Spleen (tissue), 11 donors: ENCODE measurements around the gene WNK2. TPM values are rescaled to one million over a fixed set of nuclear protein-coding genes. Genes with fewer than 3 reads are reported as not detected.

Experiments
- DNase-seq: peaks from one replicate; pipeline ENCODE4 v3.0.0-alpha.2; 2020
- H3K27ac ChIP-seq, 8 donors: fragments of 200-600 bp; sonication (generic) in 7 of 8; 1 replicate in 4 of 8; 2 replicates in 4 of 8; pipeline versions ENCODE4 v1.5.0 to v1.8.0; 2016 to 2021; ENCODE audit warnings: inconsistent platforms in 4 of 8, mild to moderate bottlenecking in 4 of 8, moderate library complexity in 1 of 8
- H3K27me3 ChIP-seq, 7 donors: fragments of 200-600 bp; sonication (generic) in 6 of 7; replicated peaks in 1 of 7; 1 replicate in 4 of 7; 2 replicates in 3 of 7; pipeline versions ENCODE4 v1.5.0 to v1.8.0; 2016 to 2021; ENCODE audit warnings: inconsistent platforms in 3 of 7, mild to moderate bottlenecking in 1 of 7
- H3K36me3 ChIP-seq, 6 donors: fragments of 200-600 bp; sonication (generic) in 5 of 6; 1 replicate in 4 of 6; 2 replicates in 2 of 6; pipeline versions ENCODE4 v1.5.0 to v1.8.0; 2016 to 2021; ENCODE audit warnings: inconsistent platforms in 2 of 6
- H3K4me1 ChIP-seq, 6 donors: fragments of 200-600 bp; sonication (generic) in 5 of 6; 1 replicate in 3 of 6; 2 replicates in 3 of 6; pipeline versions ENCODE4 v1.5.0 to v1.8.0; 2016 to 2021; ENCODE audit warnings: inconsistent platforms in 3 of 6
- H3K4me3 ChIP-seq, 8 donors: fragments of 200-600 bp; sonication (generic) in 7 of 8; 1 replicate in 4 of 8; 2 replicates in 4 of 8; pipeline versions ENCODE4 v1.5.0 to v1.8.0; 2016 to 2021; ENCODE audit warnings: inconsistent platforms in 4 of 8, mild to moderate bottlenecking in 4 of 8, moderate library complexity in 2 of 8
- H3K9me3 ChIP-seq, 8 donors: fragments of 200-600 bp; sonication (generic) in 7 of 8; 1 replicate in 4 of 8; 2 replicates in 4 of 8; pipeline versions ENCODE4 v1.5.0 to v1.8.0; 2016 to 2021; ENCODE audit warnings: inconsistent platforms in 4 of 8
- POLR2A ChIP-seq, 3 donors: fragments of 450-650 bp; IDR thresholded peaks; one replicate each; pipeline ENCODE4 v1.5.1; 2017; ENCODE audit warnings: antibody characterized with exemption in 3 of 3, mild to moderate bottlenecking in 1 of 3
- POLR2AphosphoS5 ChIP-seq, 3 donors: sonication (generic); formaldehyde crosslinking; IDR thresholded peaks; one replicate each; pipeline ENCODE4 v1.5.1; 2017; ENCODE audit warnings: antibody characterized with exemption in 3 of 3
- WGBS, 5 donors: extraction: QIAGEN DNeasy Blood & Tissue Kit in 3 of 5; methylation state at CpG; one replicate each; pipeline versions ENCODE4 v1.1.5 to v1.1.7; 2013 to 2018; 5-methylcytosine and 5-hydroxymethylcytosine counted together
- intact Hi-C: fragments of 100-400 bp; cut with DNase I; formaldehyde crosslinking; loops from one replicate; pipeline ENCODE4 v1.15.0; 2023; ENCODE audit warnings: low total_unique reads
- polyA plus RNA-seq, 3 donors: library from polyadenylated mRNA; stranded (reverse); fragments of 200-250 nt; gene quantifications; one replicate each; pipeline ENCODE4 v1.2.1, GENCODE V29; 2013
- total RNA-seq, 7 donors: library from RNA; depleted of rRNA in 3 of 7; stranded (reverse); fragments of >200 nt in 3 of 7; fragmentation: NEBNext Ultra II Directional in 4 of 7; extraction: Animal tissue kit (Norgen Biotek cat#: 25700) in 4 of 7; gene quantifications; one replicate each; pipeline versions ENCODE4 v1.1.0 to v1.2.1, GENCODE V29; 2016 to 2021
- TF ChIP-seq, protein P1 (sequence below), 11 experiments: fragments of 200-600 bp in 7 of 11; fragments of 450-650 bp in 4 of 11; sonication (generic) in 4 of 11; IDR thresholded peaks in 8 of 11; conservative IDR thresholded peaks in 3 of 11; 1 replicate in 7 of 11; 2 replicates in 4 of 11; pipeline versions ENCODE4 v1.4.0 to v1.8.0; 2016 to 2021; ENCODE audit warnings: antibody characterized with exemption in 11 of 11, inconsistent platforms in 4 of 11, mild to moderate bottlenecking in 1 of 11
- donor health status: healthy with polysubstance abuse.
- donor health status: DM: no; HTN: no; CAD: no; lungs with moderate emphysema.
- donor health status: DM: no; HTN: no; CAD: no.
- donor health status: Bipolar disorder and iron deficiency.
- donor health status: healthy.
- donor health status: DM: no; HTN: no; CAD: no.
- donor health status: DM: yes; HTN: yes; CAD: no.

Gene WNK2
- total and polyA plus RNA-seq, 10 donors, result 1.8 to 20.0 (median 7.3) TPM

GRCh38 chr9:93265301-93265971 is 81.5 kb downstream of the WNK2 start:
- peaks cover 0 to 7% (median 0%) of the 10 kb centered on the region in 7 donors for H3K27me3 ChIP-seq
- no peak overlapping the region for H3K4me3 ChIP-seq
- no peaks in the 10 kb centered on the region for H3K9me3 ChIP-seq
- intact Hi-C loops, result no loop called here
- H3K27ac ChIP-seq, result no peak overlapping the region
- peaks cover 0 to 29% (median 23%) of the 10 kb centered on the region in 6 donors for H3K4me1 ChIP-seq
- TF ChIP-seq POLR2A (IDR thresholded peaks at IDR 0.05) (no peak), POLR2AphosphoS5 (IDR thresholded peaks at IDR 0.05) (no peak)
- TF ChIP-seq, protein P1, sequence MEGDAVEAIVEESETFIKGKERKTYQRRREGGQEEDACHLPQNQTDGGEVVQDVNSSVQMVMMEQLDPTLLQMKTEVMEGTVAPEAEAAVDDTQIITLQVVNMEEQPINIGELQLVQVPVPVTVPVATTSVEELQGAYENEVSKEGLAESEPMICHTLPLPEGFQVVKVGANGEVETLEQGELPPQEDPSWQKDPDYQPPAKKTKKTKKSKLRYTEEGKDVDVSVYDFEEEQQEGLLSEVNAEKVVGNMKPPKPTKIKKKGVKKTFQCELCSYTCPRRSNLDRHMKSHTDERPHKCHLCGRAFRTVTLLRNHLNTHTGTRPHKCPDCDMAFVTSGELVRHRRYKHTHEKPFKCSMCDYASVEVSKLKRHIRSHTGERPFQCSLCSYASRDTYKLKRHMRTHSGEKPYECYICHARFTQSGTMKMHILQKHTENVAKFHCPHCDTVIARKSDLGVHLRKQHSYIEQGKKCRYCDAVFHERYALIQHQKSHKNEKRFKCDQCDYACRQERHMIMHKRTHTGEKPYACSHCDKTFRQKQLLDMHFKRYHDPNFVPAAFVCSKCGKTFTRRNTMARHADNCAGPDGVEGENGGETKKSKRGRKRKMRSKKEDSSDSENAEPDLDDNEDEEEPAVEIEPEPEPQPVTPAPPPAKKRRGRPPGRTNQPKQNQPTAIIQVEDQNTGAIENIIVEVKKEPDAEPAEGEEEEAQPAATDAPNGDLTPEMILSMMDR (IDR thresholded peaks at IDR 0.05 in 8 of 11, conservative IDR thresholded peaks at IDR 0.05 in 3 of 11), result no peak
- DNase-seq, result peak; percentile 56
- 83 to 90% (median 86%) methylated on average over 12 of the region's 12 CpGs for WGBS, 5 donors
- peaks cover 0 to 7% (median 0%) of the 10 kb centered on the region in 6 donors for H3K36me3 ChIP-seq

DNA sequence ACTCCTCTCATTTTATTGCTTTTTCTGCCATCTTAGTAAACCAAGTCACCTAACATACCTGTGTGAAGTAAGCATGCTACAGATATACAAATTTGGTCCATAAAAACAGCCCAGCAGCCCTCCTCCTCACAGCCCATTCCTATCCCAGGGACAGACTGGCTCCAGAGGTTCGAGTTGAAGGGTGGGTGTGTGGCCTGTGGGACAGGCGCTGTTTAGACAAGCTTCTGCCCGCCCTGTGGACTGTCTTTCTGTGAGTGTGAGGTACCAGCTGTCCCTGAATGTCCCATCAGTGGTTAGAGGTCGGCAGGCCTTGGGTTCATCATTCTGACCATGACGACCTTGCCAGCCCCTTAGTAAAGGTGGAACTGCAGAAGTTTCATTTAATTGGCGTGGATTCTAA is 82.0 kb downstream of the WNK2 start:
- H3K36me3 ChIP-seq, result peaks cover 0 to 7% (median 0%) of the 10 kb centered on the region in 6 donors
- peaks cover 0 to under 1% (median 0%) of the 10 kb centered on the region in 8 donors for H3K9me3 ChIP-seq
- H3K4me3 ChIP-seq, result no peak overlapping the region
- no peak for DNase-seq
- intact Hi-C loops, result no loop called here
- H3K27me3 ChIP-seq, result peaks cover 0 to 7% (median 0%) of the 10 kb centered on the region in 7 donors
- no peak overlapping the region for H3K27ac ChIP-seq
- peaks cover 0 to 34% (median 28%) of the 10 kb centered on the region in 6 donors for H3K4me1 ChIP-seq
- TF ChIP-seq, protein P1 (IDR thresholded peaks at IDR 0.05 in 8 of 11, conservative IDR thresholded peaks at IDR 0.05 in 3 of 11), result no peak
- no peak for TF ChIP-seq POLR2AphosphoS5 (IDR thresholded peaks at IDR 0.05)
- no peak for TF ChIP-seq POLR2A (IDR thresholded peaks at IDR 0.05)
- WGBS, 5 donors, result 78 to 93% (median 86%) methylated on average over 5 to 6 of the region's 6 CpGs

DNA sequence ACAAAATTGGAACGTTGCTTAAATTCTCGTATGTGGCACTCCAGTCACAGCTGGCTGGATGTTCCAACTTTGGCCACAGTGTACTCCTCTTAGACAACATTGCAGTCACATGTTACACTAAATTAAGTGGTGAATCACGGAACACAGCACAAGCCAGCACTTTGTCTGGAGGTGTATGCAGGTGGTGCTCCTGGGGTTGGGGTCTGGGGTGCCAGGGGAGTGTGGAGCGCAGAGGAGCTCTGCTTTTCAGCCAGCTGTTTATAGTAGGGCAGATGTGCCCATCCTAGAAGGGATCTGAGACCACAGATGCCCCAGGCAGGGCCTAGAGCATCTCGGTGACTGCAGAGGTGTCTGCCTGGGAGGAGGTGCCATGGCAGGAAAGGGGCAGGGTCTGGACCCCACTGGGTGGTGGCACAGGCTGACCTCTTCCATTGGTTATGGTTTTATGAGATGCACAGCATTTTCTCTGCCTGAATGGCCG is 82.6 kb downstream of the WNK2 start:
- intact Hi-C loops, result no loop called here
- H3K27ac ChIP-seq, result no peak overlapping the region
- peaks cover 0 to 6% (median 0%) of the 10 kb centered on the region in 8 donors for H3K9me3 ChIP-seq
- peaks cover 0 to 40% (median 33%) of the 10 kb centered on the region in 6 donors for H3K4me1 ChIP-seq
- peaks cover 0 to 7% (median 0%) of the 10 kb centered on the region in 7 donors for H3K27me3 ChIP-seq
- TF ChIP-seq POLR2AphosphoS5 (IDR thresholded peaks at IDR 0.05) (no peak), POLR2A (IDR thresholded peaks at IDR 0.05) (no peak)
- TF ChIP-seq, protein P1 (IDR thresholded peaks at IDR 0.05 in 8 of 11, conservative IDR thresholded peaks at IDR 0.05 in 3 of 11), result no peak
- WGBS, 5 donors, result 79 to 97% (median 89%) methylated on average over 6 of the region's 6 CpGs
- DNase-seq, result peak; percentile 42
- H3K36me3 ChIP-seq, result peaks cover 0 to 7% (median 0%) of the 10 kb centered on the region in 6 donors
- H3K4me3 ChIP-seq, result no peak overlapping the region

- peaks cover 0 to 11% (median 0%) of the 10 kb centered on the region in 8 donors for H3K9me3 ChIP-seq
- intact Hi-C loops, result no loop called here
- peaks cover 0 to 7% (median 0%) of the 10 kb centered on the region in 7 donors for H3K27me3 ChIP-seq
- H3K27ac ChIP-seq, result no peak overlapping the region
- peaks cover 0 to 7% (median 0%) of the 10 kb centered on the region in 6 donors for H3K36me3 ChIP-seq
- no peak overlapping the region for H3K4me3 ChIP-seq
- TF ChIP-seq POLR2A (IDR thresholded peaks at IDR 0.05) (no peak), POLR2AphosphoS5 (IDR thresholded peaks at IDR 0.05) (no peak)
- TF ChIP-seq, protein P1 (IDR thresholded peaks at IDR 0.05 in 8 of 11, conservative IDR thresholded peaks at IDR 0.05 in 3 of 11), result no peak
- DNase-seq, result peak; percentile 69
- 82 to 96% (median 89%) methylated on average over 9 to 10 of the region's 10 CpGs for WGBS, 5 donors
- peaks cover 0 to 41% (median 33%) of the 10 kb centered on the region in 6 donors for H3K4me1 ChIP-seq
Observed at GRCh38 chr9:93267091-93267541, 83.2 kb downstream of the WNK2 start.
